K562 (cell line): ENCODE results near the gene DDX39A. TPM values are rescaled to one million over a fixed set of nuclear protein-coding genes. Genes with fewer than 3 reads are reported as not detected.
A peak's percentile ranks its signal among the peaks of the same experiment; 100 is the strongest.

Experiments used
- CC2D1A ChIP-seq: fragments of 450-650 bp; IDR thresholded peaks from 2 replicates; pipeline ENCODE4 v1.6.1; 2017; ENCODE audit warnings: mild to moderate bottlenecking
- CHD2 ChIP-seq: IDR thresholded peaks from 2 replicates; pipeline ENCODE4 v1.6.1; 2011; ENCODE audit warnings: low read depth, low read length
- DPF2 ChIP-seq: fragments of 450-650 bp; IDR thresholded peaks from 2 replicates; pipeline ENCODE4 v1.6.1; 2016
- ESRRB ChIP-seq: fragments of 250-450 bp; sonication (Bioruptor Pico); IDR thresholded peaks from 2 replicates; pipeline ENCODE4 v1.5.0; 2020; ENCODE audit warnings: mild to moderate bottlenecking, moderate library complexity, borderline replicate concordance
- KAT7 ChIP-seq: sonication (generic); formaldehyde crosslinking; IDR thresholded peaks from 2 replicates; pipeline ENCODE4 v1.8.0; 2022; ENCODE audit warnings: missing genetic modification reagents, mild to moderate bottlenecking, borderline replicate concordance
- MECOM ChIP-seq: fragments of 250-450 bp; sonication (Bioruptor Pico); IDR thresholded peaks from 2 replicates; pipeline ENCODE4 v1.8.0; 2022; ENCODE audit warnings: inconsistent platforms
- PHF21A ChIP-seq: fragments of 450-650 bp; IDR thresholded peaks from 2 replicates; pipeline ENCODE4 v1.6.1; 2017; ENCODE audit warnings: low read depth, borderline replicate concordance
- PHF8 ChIP-seq: fragments of 200-600 bp; sonication (generic); IDR thresholded peaks from 2 replicates; pipeline ENCODE4 v1.6.1; 2012; ENCODE audit warnings: mixed run types, mild to moderate bottlenecking, inconsistent platforms, low read length, moderate library complexity, borderline replicate concordance
- PTTG1 ChIP-seq: fragments of 450-650 bp; IDR thresholded peaks from 2 replicates; pipeline ENCODE4 v1.6.1; 2016; ENCODE audit warnings: low read depth, mild to moderate bottlenecking, missing genetic modification characterization, missing compliant biosample characterization
- RBM15 ChIP-seq: fragments of 200-400 bp; formaldehyde crosslinking; IDR thresholded peaks from 2 replicates; pipeline ENCODE4 v1.6.1; 2018; ENCODE audit warnings: mild to moderate bottlenecking, low read length, moderate library complexity; ENCODE audit not compliant: insufficient read depth
- RBM22 ChIP-seq: fragments of 200-400 bp; formaldehyde crosslinking; IDR thresholded peaks from 2 replicates; pipeline ENCODE4 v1.6.1; 2018; ENCODE audit warnings: low read length, low read depth; ENCODE audit not compliant: poor library complexity, severe bottlenecking
- RHOXF2B ChIP-seq: fragments of 250-450 bp; sonication (Bioruptor Pico); conservative IDR thresholded peaks from 2 replicates; pipeline ENCODE4 v1.5.1; 2021
- SMARCA4 ChIP-seq: fragments of 450-650 bp; IDR thresholded peaks from 2 replicates; pipeline ENCODE4 v1.6.1; 2016
- SP1 ChIP-seq: sonication (generic); formaldehyde crosslinking; IDR thresholded peaks from 2 replicates; pipeline ENCODE4 v1.8.1; 2022; ENCODE audit warnings: mild to moderate bottlenecking, missing genetic modification reagents
- SUPT5H ChIP-seq: fragments of 450-650 bp; IDR thresholded peaks from 2 replicates; pipeline ENCODE4 v1.6.1; 2016
- TGIF2 ChIP-seq: sonication (generic); formaldehyde crosslinking; IDR thresholded peaks from 2 replicates; pipeline ENCODE4 v1.8.1; 2022; ENCODE audit warnings: mild to moderate bottlenecking, missing genetic modification reagents, moderate library complexity
- ZNF436 ChIP-seq: fragments of 250-450, 450-650 bp; sonication (Bioruptor Pico); formaldehyde crosslinking; IDR thresholded peaks from 2 replicates; pipeline ENCODE4 v1.7.0; 2020; ENCODE audit warnings: mild to moderate bottlenecking
- polyA plus RNA-seq, 8 experiments: library from polyadenylated mRNA; depleted of rRNA in 4 of 8; stranded (reverse) in 5 of 8; unstranded in 3 of 8; fragments of >200 nt; fragmentation: Nextera tagmentation in 2 of 8; fragmentation: Illumina TruSeq in 1 of 8; extraction: Ambion mirVana in 2 of 8; extraction: Trizol in 1 of 8; gene quantifications; 2 replicates each; pipeline versions ENCODE4 v1.2.1 to v1.2.3, GENCODE V29; 2011 to 2014; ENCODE audit warnings: inconsistent platforms in 1 of 8, missing spikeins in 1 of 8
- total RNA-seq, 7 experiments: library from RNA; depleted of rRNA in 6 of 7; stranded (reverse); fragments of >200 nt in 6 of 7; fragmentation: Illumina TruSeq in 2 of 7; extraction: Trizol in 2 of 7; gene quantifications; 2 replicates each; pipeline versions ENCODE4 v1.2.1 to v1.2.3, GENCODE V29; 2011 to 2021; ENCODE audit warnings: low replicate concordance in 1 of 7
- TF ChIP-seq, protein P1 (sequence below): fragments of 250-450 bp; sonication (Bioruptor Pico); IDR thresholded peaks from 2 replicates; pipeline ENCODE4 v1.5.0; 2021; ENCODE audit warnings: mild to moderate bottlenecking, moderate library complexity
- TF ChIP-seq, protein P2 (sequence below): sonication (generic); formaldehyde crosslinking; IDR thresholded peaks from 2 replicates; pipeline ENCODE4 v1.8.0; 2022; ENCODE audit warnings: missing genetic modification reagents, mild to moderate bottlenecking, borderline replicate concordance
- TF ChIP-seq, protein P3 (sequence below): fragments of 450-650 bp; IDR thresholded peaks from 2 replicates; pipeline ENCODE4 v1.6.1; 2016; ENCODE audit warnings: low read depth, mild to moderate bottlenecking, moderate library complexity
- TF ChIP-seq, protein P4 (sequence below): fragments of 450-650 bp; formaldehyde crosslinking; IDR thresholded peaks from 2 replicates; pipeline ENCODE4 v1.4.0; 2022; ENCODE audit warnings: missing genetic modification characterization
- TF ChIP-seq, protein P5 (sequence below), 2 experiments: fragments of 450-650 bp; IDR thresholded peaks; 2 replicates each; pipeline ENCODE4 v1.6.1; 2016

The DDX39A gene
- total and polyA plus RNA-seq, 9 of the 15 experiments (the other 6 are each of a cell fraction or from before 2014, with no cell fraction given): 90.3 to 250 (median 188) TPM

DNA sequence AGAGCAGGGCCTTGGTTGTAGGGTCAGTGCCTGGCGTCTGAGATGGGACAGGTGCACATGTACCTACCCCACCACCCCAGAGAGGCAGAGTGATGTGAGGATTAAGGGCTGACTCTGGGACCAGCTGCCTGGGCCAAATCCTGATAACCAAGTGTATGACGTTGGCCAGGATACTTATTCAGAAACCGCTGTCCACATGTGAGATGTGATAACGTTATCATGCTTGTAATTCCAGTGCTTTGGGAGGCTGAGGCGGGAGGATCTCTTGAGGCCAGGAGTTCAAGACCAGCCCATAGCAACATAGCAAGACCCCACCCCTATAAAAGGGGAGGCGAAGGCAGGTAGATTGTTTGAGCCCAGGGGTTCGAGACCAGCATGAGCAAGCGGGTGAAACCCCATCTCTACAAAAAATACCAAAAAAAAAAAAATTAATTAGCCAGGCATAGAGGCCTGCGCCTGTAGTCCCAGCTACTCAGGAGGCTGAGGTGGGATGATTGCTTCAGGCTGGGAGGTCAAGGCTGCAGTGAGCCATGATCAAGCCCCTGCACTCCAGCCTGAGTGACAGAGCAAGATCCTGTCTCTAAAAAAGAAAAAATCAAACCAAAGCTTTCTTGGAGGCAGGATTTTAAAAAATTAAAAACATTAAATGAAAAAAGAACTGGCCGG is 27.9 kb downstream of the DDX39A start (continued):
- TF ChIP-seq ESRRB (CRISPR knock-in tag): no peak
- TF ChIP-seq CHD2: no peak
- no peak for TF ChIP-seq PHF8
- no peak for TF ChIP-seq RBM22
- peak; percentile 92 for TF ChIP-seq DPF2
- TF ChIP-seq, protein P1, sequence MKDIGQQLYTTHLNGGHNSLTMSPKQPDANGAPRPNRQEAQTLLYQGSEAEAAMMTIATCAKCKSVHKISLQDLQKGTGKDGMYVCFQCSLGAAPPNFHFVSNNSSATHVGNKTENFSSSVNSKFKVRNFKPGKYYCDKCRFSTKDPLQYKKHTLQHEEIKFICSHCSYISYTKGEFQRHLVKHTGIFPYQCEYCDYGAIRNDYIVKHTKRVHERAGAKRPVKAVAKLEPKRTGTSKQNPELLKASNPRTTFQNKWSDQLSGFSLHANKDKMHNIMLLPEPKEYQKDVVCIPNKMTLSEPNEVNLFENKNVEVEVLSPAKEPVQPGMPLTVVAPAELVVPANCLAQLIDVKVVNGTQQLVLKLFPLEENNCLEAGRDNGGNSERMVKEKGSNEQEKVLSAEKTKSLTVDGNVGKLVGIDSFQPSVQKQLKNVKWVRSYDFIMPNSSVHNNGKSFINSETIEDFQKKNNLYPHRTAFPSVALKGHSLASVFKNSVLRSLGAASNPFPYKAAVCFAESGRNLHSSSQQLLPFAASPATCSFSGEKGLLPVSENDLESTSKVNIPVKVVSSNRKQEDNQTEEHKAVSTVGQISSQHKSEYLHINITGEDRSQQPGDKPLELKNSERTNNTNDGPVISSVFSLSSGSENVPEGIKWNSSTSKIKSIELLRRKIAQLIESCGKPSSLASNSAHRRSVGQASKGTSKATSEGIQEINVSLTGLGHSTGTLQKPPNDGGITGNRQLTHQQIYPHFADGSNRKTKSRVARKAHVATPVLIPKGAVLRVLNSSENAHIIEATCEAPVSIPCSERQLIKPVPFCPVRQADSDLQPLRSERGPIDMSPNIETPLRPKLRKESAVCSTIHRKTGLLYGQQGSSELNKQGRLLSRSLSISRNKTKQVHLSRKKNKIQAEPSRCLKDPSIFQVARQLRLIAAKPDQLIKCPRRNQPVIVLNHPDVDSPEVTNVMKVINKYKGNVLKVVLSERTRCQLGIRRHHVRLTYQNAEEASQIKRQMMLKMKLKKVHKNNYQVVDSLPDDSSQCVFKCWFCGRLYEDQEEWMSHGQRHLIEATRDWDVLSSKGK (CRISPR knock-in tag): no peak
- TF ChIP-seq PTTG1 (tag): no peak
- peak; percentile 75 for TF ChIP-seq SP1
- TF ChIP-seq, protein P2, sequence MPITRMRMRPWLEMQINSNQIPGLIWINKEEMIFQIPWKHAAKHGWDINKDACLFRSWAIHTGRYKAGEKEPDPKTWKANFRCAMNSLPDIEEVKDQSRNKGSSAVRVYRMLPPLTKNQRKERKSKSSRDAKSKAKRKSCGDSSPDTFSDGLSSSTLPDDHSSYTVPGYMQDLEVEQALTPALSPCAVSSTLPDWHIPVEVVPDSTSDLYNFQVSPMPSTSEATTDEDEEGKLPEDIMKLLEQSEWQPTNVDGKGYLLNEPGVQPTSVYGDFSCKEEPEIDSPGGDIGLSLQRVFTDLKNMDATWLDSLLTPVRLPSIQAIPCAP (CRISPR knock-in tag): no peak
- TF ChIP-seq TGIF2 (CRISPR knock-in tag): no peak
- TF ChIP-seq ZNF436: no peak
- no peak for TF ChIP-seq MECOM (CRISPR knock-in tag)
- no peak for TF ChIP-seq PHF21A
- no peak for TF ChIP-seq KAT7
- TF ChIP-seq, protein P3, sequence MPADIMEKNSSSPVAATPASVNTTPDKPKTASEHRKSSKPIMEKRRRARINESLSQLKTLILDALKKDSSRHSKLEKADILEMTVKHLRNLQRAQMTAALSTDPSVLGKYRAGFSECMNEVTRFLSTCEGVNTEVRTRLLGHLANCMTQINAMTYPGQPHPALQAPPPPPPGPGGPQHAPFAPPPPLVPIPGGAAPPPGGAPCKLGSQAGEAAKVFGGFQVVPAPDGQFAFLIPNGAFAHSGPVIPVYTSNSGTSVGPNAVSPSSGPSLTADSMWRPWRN: 0 out of 2 replicates have a peak, but pooled peaks have one; percentile 61
- peak; percentile 90 for TF ChIP-seq SMARCA4
- TF ChIP-seq CC2D1A: peak; percentile 89
- TF ChIP-seq SUPT5H: no peak
- TF ChIP-seq, protein P4, sequence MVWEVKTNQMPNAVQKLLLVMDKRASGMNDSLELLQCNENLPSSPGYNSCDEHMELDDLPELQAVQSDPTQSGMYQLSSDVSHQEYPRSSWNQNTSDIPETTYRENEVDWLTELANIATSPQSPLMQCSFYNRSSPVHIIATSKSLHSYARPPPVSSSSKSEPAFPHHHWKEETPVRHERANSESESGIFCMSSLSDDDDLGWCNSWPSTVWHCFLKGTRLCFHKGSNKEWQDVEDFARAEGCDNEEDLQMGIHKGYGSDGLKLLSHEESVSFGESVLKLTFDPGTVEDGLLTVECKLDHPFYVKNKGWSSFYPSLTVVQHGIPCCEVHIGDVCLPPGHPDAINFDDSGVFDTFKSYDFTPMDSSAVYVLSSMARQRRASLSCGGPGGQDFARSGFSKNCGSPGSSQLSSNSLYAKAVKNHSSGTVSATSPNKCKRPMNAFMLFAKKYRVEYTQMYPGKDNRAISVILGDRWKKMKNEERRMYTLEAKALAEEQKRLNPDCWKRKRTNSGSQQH: no peak
- TF ChIP-seq, protein P5, sequence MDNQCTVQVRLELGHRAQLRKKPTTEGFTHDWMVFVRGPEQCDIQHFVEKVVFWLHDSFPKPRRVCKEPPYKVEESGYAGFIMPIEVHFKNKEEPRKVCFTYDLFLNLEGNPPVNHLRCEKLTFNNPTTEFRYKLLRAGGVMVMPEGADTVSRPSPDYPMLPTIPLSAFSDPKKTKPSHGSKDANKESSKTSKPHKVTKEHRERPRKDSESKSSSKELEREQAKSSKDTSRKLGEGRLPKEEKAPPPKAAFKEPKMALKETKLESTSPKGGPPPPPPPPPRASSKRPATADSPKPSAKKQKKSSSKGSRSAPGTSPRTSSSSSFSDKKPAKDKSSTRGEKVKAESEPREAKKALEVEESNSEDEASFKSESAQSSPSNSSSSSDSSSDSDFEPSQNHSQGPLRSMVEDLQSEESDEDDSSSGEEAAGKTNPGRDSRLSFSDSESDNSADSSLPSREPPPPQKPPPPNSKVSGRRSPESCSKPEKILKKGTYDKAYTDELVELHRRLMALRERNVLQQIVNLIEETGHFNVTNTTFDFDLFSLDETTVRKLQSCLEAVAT (IDR thresholded peaks at IDR 0.05): peak in 1 of 2 experiments; percentile 85; a peak in 2 of 4 replicates
- no peak for TF ChIP-seq RBM15
- TF ChIP-seq RHOXF2B (CRISPR knock-in tag): no peak
